Loucy (cell line): ENCODE results near the gene ZNF423.

Experiments used
- H2AFZ ChIP-seq: fragments of 200-600 bp; sonication (generic); 2 replicates; pipeline ENCODE4 v1.6.0; 2016; ENCODE audit warnings: antibody characterized with exemption, mild to moderate bottlenecking, low read length, moderate library complexity
- H3F3A ChIP-seq: fragments of 200-600 bp; 2 replicates; pipeline ENCODE4 v1.6.0; 2016; ENCODE audit warnings: antibody characterized with exemption, low read depth, mild to moderate bottlenecking
- H3K27me3 ChIP-seq: fragments of 200-600 bp; sonication (generic); 2 replicates; pipeline ENCODE4 v1.6.1; 2014; ENCODE audit warnings: low read length, mild to moderate bottlenecking; ENCODE audit not compliant: insufficient read depth, poor library complexity, severe bottlenecking
- H3K36me3 ChIP-seq: fragments of 200-600 bp; sonication (generic); 2 replicates; pipeline ENCODE4 v1.6.1; 2016; ENCODE audit warnings: low read length; ENCODE audit not compliant: insufficient read depth
- H3K4me1 ChIP-seq: fragments of 200-600 bp; sonication (generic); 2 replicates; pipeline ENCODE4 v1.5.1; 2014; ENCODE audit warnings: low read length, mild to moderate bottlenecking; ENCODE audit not compliant: insufficient read depth, poor library complexity, severe bottlenecking
- H3K4me2 ChIP-seq: fragments of 200-600 bp; sonication (generic); 2 replicates; pipeline ENCODE4 v1.6.0; 2014; ENCODE audit warnings: antibody characterized with exemption, low read length, low read depth, mild to moderate bottlenecking; ENCODE audit not compliant: poor library complexity, severe bottlenecking
- H3K4me3 ChIP-seq: fragments of 200-600 bp; sonication (generic); 2 replicates; pipeline ENCODE4 v1.5.1; 2014; ENCODE audit warnings: low read length, mild to moderate bottlenecking, mixed read lengths; ENCODE audit not compliant: poor library complexity, severe bottlenecking
- H3K79me2 ChIP-seq: fragments of 200-600 bp; sonication (generic); 2 replicates; pipeline ENCODE4 v1.6.1; 2014; ENCODE audit warnings: low read length; ENCODE audit not compliant: insufficient read depth
- H3K9ac ChIP-seq: fragments of 200-600 bp; sonication (generic); 2 replicates; pipeline ENCODE4 v1.6.0; 2014; ENCODE audit warnings: mild to moderate bottlenecking, low read depth, low read length, moderate library complexity; ENCODE audit not compliant: poor library complexity, severe bottlenecking
- H3K9me2 ChIP-seq: fragments of 200-600 bp; sonication (generic); replicated peaks from 2 replicates; pipeline ENCODE4 v1.6.1; 2016; ENCODE audit warnings: low read depth, low read length, mixed read lengths
- H3K9me3 ChIP-seq: fragments of 200-600 bp; sonication (generic); 2 replicates; pipeline ENCODE4 v1.6.1; 2014; ENCODE audit warnings: mild to moderate bottlenecking, antibody characterized with exemption, low read length, low read depth; ENCODE audit not compliant: insufficient read depth
- H4K20me1 ChIP-seq: fragments of 200-600 bp; sonication (generic); 2 replicates; pipeline ENCODE4 v1.6.0; 2014; ENCODE audit warnings: antibody characterized with exemption, low read length, mild to moderate bottlenecking; ENCODE audit not compliant: insufficient read depth, poor library complexity, severe bottlenecking
- CTCF ChIP-seq: fragments of 200-600 bp; sonication (generic); conservative IDR thresholded peaks from 2 replicates; pipeline ENCODE4 v1.5.1; 2014; ENCODE audit warnings: mild to moderate bottlenecking, antibody characterized with exemption, low read length
- EZH2phosphoT487 ChIP-seq: fragments of 200-600 bp; IDR thresholded peaks from 2 replicates; pipeline ENCODE4 v1.6.1; 2018; ENCODE audit warnings: antibody characterized with exemption, mild to moderate bottlenecking, moderate library complexity, borderline replicate concordance

Gene ZNF423

GRCh38 chr16:49775018-49775417 is 80.9 kb downstream of the ZNF423 start:
- H3F3A ChIP-seq = no peaks in the 10 kb centered on the region
- no peaks in the 10 kb centered on the region for H3K27me3 ChIP-seq
- no peaks in the 10 kb centered on the region for H4K20me1 ChIP-seq
- TF ChIP-seq CTCF (no peak), EZH2phosphoT487 (no peak)
- peaks cover 3% of the 10 kb centered on the region for H3K4me1 ChIP-seq
- no peak overlapping the region for H3K4me2 ChIP-seq
- H3K4me3 ChIP-seq = no peak overlapping the region
- no peak overlapping the region for H2AFZ ChIP-seq
- no peaks in the 10 kb centered on the region for H3K36me3 ChIP-seq
- H3K9me3 ChIP-seq = no peaks in the 10 kb centered on the region
- H3K9me2 ChIP-seq = no peaks in the 10 kb centered on the region
- H3K9ac ChIP-seq = no peak overlapping the region
- no peaks in the 10 kb centered on the region for H3K79me2 ChIP-seq

- Histone ChIP-seq H3K4me2 (no peak overlapping the region), H4K20me1 (no peaks in the 10 kb centered on the region), H3K9ac (no peak overlapping the region), H3K4me1 (no peaks in the 10 kb centered on the region), H3K36me3 (no peaks in the 10 kb centered on the region), H2AFZ (no peak overlapping the region), H3F3A (no peaks in the 10 kb centered on the region), H3K9me2 (no peaks in the 10 kb centered on the region), H3K27me3 (no peaks in the 10 kb centered on the region), H3K79me2 (no peaks in the 10 kb centered on the region), H3K9me3 (no peaks in the 10 kb centered on the region), H3K4me3 (no peak overlapping the region)
- TF ChIP-seq EZH2phosphoT487 (no peak), CTCF (no peak)
Observed at GRCh38 chr16:49773534-49774475, 82.1 kb downstream of the ZNF423 start.

GRCh38 chr16:49767998-49768397 is 87.9 kb downstream of the ZNF423 start:
- TF ChIP-seq EZH2phosphoT487 (no peak), CTCF (no peak)
- no peaks in the 10 kb centered on the region for H3K36me3 ChIP-seq
- no peaks in the 10 kb centered on the region for H3K9me2 ChIP-seq
- H3F3A ChIP-seq = no peaks in the 10 kb centered on the region
- no peak overlapping the region for H3K9ac ChIP-seq
- H2AFZ ChIP-seq = no peak overlapping the region
- H3K4me1 ChIP-seq = no peaks in the 10 kb centered on the region
- no peak overlapping the region for H3K4me2 ChIP-seq
- no peaks in the 10 kb centered on the region for H4K20me1 ChIP-seq
- H3K27me3 ChIP-seq = no peaks in the 10 kb centered on the region
- no peak overlapping the region for H3K4me3 ChIP-seq
- no peaks in the 10 kb centered on the region for H3K9me3 ChIP-seq
- no peaks in the 10 kb centered on the region for H3K79me2 ChIP-seq
